Measurements from ENCODE around the gene CRTAP.
"Not testable (repeated sequence)": the region's sequence is repeated elsewhere in the genome, so short reads cannot be mapped to it uniquely, and the experiment has no call there.

CRTAP gene

GRCh38 chr3:33100229-33100628, 13.6 kb upstream of the CRTAP start:
- no peak for DNase-seq

DNA sequence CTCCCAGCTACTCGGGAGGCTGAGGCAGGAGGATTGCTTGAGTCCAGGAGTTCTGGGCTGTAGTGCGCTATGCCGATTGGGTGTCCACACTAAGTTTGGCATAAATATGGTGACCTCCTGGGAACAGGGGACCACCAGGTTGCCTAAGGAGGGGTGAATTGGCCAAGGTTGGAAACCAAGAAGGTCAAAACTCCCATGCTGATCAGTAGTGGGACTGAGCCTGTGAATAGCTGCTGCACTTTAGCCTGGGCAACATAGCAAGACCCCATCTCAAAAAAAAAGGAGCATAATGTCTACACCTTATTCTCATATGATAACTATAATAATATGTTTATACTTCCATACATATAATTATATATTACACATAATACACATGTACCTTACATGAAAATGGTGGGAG, 10.8 kb upstream of the CRTAP start:
- no peak for DNase-seq

- no peak for DNase-seq
These were observed 10.3 kb upstream of the CRTAP start for GRCh38 chr3:33103480-33103879.

GRCh38 chr3:33104803-33105202, 9.0 kb upstream of the CRTAP start:
- no peak for DNase-seq

- no peak for DNase-seq
These were observed 8.4 kb upstream of the CRTAP start for GRCh38 chr3:33105341-33105948.

DNA sequence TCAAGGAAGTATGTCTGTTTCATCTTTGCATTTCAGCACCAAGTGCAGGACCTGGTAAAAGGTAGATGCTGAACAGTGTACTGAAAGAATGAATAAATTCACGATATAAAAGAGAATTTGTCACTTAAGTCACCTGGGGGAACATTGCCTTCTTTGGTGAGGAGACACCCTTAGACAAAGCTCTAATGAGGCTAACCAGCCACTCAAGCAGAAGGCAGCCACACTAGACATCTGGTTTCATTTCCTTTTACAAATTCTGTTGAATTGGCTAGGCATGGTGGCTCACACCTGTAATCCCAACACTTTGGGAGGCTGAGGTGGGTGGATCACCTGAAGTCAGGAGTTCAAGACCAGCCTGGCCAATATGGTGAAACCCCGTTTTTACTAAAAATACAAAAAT, 7.0 kb upstream of the CRTAP start:
- DNase-seq = not testable (repeated sequence)

- DNase-seq = no peak
These were observed 2.2 kb upstream of the CRTAP start for GRCh38 chr3:33111581-33111980.

DNA sequence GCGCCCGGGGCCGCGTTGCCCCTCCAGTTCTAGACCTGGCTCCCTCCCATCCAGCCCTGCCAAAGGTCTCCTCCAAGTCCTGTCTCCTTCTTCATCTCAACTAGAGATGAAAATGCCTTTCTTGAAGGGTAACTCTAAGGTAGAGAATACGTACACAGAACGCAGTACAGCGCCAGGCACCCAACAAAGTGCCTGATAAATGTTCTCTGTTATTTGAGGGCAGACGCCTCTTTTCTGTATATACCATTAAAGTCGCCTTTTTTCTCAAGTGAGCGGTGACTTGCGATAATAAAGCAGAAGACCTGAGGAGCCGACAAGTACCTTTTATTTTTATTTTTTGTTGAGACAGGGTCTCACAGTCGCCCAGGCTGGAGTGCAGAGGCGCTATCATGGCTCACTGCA, 809 bp downstream of the CRTAP start:
- DNase-seq = no peak

DNA sequence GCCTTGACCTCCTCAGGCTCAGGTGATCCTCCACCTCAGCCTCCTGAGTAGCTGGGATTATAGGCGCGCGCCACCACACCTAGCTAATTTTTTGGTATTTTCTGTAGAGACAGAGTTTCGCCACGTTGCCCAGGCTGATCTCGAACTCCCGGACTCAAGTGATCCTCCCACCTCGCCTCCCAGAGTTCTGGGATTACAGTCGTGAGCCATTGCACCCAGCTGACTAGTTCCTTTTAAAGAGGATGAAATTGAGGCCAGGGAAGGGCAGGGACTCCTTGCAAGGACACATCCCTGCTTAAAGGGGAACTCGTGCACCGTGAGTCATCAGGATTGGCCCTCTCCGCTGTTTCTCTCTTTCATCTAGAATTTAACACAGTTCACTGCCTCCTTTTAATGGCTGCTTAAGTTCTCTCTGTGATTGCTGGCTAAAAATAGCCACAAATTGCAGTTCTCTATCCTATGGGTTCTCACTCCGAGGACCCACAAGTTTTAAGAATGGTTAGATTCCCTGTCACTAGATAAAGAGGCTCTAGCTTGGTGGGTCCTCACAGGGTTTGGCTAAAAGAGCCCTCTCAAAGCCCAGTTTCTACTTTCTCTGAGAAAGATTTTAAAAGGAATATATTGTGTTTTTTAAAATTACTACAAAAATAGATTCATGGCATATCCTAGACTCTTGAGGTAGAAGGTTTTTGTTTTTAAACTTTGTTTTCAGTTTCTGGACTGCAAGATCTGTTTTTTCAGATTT, 1.4 kb downstream of the CRTAP start:
- DNase-seq = no peak

DNA sequence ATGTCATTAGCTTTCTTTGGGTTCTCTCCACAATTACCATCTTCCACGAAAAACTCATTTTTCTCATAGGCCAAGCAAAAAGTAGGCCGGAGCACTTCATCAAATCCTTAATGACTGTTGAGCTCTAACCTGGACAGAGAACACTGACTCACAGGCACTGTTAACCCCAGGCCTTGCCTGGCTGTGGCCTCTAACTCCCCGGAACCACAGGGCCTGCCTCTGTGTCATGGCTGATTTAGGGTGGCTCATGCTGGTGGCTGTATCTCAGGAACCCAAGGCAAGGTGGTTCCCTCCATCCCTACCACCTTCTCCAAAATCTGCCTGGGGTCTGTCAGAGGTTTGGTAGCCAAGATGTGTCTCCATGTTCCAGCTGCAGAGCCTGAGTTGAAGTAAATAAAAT, 3.6 kb downstream of the CRTAP start:
- no peak for DNase-seq

- DNase-seq = no peak
These were observed 6.1 kb downstream of the CRTAP start for GRCh38 chr3:33119891-33120290.

- DNase-seq = no peak
These were observed 9.2 kb downstream of the CRTAP start for GRCh38 chr3:33122991-33123390.

DNA sequence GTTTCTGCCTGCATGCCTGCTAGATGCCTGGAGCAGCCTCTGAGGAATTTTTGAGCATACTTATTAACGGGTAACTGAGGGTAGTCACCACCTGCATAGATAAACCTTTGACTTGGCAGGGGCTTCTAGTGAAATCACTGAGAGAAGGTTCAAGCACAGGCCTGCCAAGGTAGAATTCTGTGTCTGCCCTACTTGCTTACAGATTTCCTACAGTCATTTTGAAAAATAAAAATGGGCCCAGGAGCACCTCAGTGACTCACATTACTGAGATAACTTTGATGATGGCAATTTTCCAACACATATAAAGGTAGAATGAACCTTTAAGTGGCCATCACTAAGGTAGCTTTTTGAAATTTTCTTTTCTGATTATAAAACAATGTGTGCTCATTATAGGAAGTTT, 10.8 kb downstream of the CRTAP start:
- DNase-seq = no peak

- DNase-seq = no peak
These were observed 12.0 kb downstream of the CRTAP start for GRCh38 chr3:33125840-33126239.

DNA sequence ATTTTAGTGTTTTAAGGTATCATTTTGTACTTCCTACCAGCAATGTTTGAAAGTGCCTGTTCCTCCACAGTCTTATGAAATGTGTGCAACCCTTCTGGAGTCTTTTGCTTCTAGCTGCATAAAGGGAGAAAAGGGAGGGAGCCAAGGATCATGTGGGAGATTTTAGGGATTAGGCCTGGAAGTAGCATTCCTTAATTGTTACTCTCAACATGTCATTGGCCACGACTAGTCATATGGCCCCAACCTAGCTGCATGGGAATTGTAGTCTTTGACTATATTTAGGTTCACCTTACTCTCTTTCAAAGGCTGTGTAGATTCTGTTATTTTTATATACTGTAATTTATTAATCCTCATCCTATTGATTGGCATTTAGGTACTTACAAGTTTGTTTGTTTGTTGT, 14.9 kb downstream of the CRTAP start:
- no peak for DNase-seq

- DNase-seq = no peak
These were observed 16.3 kb downstream of the CRTAP start for GRCh38 chr3:33130144-33130543.

DNA sequence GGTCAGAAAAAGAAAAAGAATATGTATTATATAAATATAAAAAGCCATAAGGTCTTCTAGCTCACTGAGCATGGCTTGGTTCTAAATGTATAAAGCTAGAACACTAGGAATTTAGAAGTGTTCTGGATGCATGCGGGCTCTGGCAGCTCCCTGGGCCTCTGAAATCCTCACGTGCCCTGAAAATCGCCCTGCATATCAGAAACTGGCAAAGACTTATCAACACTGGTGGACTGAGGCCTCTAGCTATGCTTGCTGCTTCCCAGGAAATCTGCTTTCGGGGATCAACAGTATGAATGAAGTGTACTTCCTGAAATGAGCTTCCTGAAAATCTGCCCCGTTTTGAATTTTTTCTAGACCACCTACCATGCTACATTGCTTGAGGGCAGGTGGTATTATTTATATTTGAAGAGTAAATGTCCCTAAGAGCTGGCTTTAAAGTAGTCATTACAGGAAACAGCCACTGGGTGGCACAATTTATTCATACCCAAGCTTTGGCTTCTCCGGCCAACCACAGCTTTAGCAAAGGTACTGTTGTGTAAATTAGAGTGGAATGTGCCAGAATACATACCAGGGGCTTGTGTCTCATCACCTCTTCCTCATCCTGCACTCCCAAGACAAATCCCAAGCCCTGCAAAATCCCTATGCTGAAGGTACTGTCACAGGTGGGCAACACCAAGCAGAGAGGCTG, 17.7 kb downstream of the CRTAP start:
- peak; percentile 22 for DNase-seq

DNA sequence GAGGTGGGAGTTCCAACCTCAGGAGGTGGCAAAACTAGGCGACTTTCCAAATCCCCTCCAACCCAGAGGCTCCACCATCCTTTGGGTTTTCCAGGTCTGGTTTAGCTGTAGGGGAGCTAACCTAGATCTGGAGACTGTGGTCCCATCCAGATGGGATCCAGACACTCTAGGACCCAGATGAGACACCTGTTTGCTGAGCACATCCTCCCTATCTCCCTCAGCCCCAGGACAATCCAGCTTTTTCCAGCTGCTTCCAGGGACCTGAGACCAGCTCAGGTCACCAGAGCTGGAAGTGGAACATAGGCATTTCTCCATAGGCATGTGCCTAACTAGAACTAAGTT, 18.2 kb downstream of the CRTAP start:
- no peak for DNase-seq

DNA sequence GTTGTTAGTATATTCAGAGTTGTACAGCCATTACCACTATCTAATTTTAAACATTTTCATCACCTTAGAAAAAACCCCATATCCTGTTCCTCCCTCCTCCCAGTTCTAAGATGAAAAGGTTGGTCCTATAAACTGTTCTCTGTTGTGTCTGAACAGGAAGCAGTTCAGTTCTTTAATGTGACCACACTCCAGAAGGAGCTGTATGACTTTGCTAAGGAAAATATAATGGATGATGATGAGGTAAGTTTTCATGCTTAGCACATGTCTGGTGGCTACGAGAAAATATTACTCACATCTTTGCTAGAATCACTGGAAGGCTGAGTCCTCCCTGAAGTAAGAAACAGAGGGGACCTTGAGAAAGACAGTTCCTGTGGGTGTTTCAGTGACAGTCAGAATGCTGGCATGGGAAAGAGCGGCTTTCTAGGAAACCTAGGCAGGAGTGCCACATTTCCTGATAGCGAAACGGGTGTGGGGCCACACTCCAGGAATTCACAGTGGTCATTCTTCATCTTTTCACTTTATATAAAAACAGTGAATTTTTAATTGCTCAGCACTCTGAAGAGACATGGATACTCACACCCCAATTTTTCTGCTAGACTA, 20.3 kb downstream of the CRTAP start:
- DNase-seq = no peak

GRCh38 chr3:33137691-33138090, 23.9 kb downstream of the CRTAP start:
- no peak for DNase-seq

- not testable (repeated sequence) for DNase-seq
These were observed 25.3 kb downstream of the CRTAP start for GRCh38 chr3:33139006-33139623.

GRCh38 chr3:33139996-33140395, 26.2 kb downstream of the CRTAP start:
- no peak for DNase-seq

DNA sequence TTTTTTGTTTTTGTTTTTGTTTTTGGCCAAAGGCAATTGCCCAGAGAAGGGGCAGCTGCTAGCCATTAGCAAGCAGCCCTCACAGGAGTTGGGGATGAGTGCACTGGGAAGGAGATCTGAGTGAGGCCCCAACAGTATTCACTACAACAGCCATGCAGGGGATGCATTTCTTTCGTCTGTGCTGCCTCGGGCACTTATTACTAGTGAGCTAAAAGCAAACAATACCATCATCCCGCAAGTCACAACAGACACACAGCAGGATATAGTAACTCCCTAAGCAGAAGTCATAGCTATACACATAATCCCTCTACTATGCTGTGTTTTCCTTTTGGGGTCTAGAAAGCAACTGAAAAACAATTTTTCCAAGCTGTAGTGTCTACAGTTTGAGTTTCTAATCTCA, 27.2 kb downstream of the CRTAP start:
- no peak for DNase-seq

GRCh38 chr3:33144433-33144832, 30.6 kb downstream of the CRTAP start:
- peak; percentile 28 for DNase-seq

Data from activated T-cell treated with anti-CD3 and anti-CD28 coated beads, Interleukin-2, amount 50 U/mL, for 1 hour (primary cell).